Loucy (cell line): ENCODE data around the gene KCMF1.

Experiments used
- H2AFZ ChIP-seq: fragments of 200-600 bp; sonication (generic); 2 replicates; pipeline ENCODE4 v1.6.0; 2016; ENCODE audit warnings: antibody characterized with exemption, mild to moderate bottlenecking, low read length, moderate library complexity
- H3F3A ChIP-seq: fragments of 200-600 bp; 2 replicates; pipeline ENCODE4 v1.6.0; 2016; ENCODE audit warnings: antibody characterized with exemption, low read depth, mild to moderate bottlenecking
- H3K27me3 ChIP-seq: fragments of 200-600 bp; sonication (generic); 2 replicates; pipeline ENCODE4 v1.6.1; 2014; ENCODE audit warnings: low read length, mild to moderate bottlenecking; ENCODE audit not compliant: insufficient read depth, poor library complexity, severe bottlenecking
- H3K36me3 ChIP-seq: fragments of 200-600 bp; sonication (generic); 2 replicates; pipeline ENCODE4 v1.6.1; 2016; ENCODE audit warnings: low read length; ENCODE audit not compliant: insufficient read depth
- H3K4me1 ChIP-seq: fragments of 200-600 bp; sonication (generic); 2 replicates; pipeline ENCODE4 v1.5.1; 2014; ENCODE audit warnings: low read length, mild to moderate bottlenecking; ENCODE audit not compliant: insufficient read depth, poor library complexity, severe bottlenecking
- H3K4me2 ChIP-seq: fragments of 200-600 bp; sonication (generic); 2 replicates; pipeline ENCODE4 v1.6.0; 2014; ENCODE audit warnings: antibody characterized with exemption, low read length, low read depth, mild to moderate bottlenecking; ENCODE audit not compliant: poor library complexity, severe bottlenecking
- H3K4me3 ChIP-seq: fragments of 200-600 bp; sonication (generic); 2 replicates; pipeline ENCODE4 v1.5.1; 2014; ENCODE audit warnings: low read length, mild to moderate bottlenecking, mixed read lengths; ENCODE audit not compliant: poor library complexity, severe bottlenecking
- H3K79me2 ChIP-seq: fragments of 200-600 bp; sonication (generic); 2 replicates; pipeline ENCODE4 v1.6.1; 2014; ENCODE audit warnings: low read length; ENCODE audit not compliant: insufficient read depth
- H3K9ac ChIP-seq: fragments of 200-600 bp; sonication (generic); 2 replicates; pipeline ENCODE4 v1.6.0; 2014; ENCODE audit warnings: mild to moderate bottlenecking, low read depth, low read length, moderate library complexity; ENCODE audit not compliant: poor library complexity, severe bottlenecking
- H3K9me2 ChIP-seq: fragments of 200-600 bp; sonication (generic); replicated peaks from 2 replicates; pipeline ENCODE4 v1.6.1; 2016; ENCODE audit warnings: low read depth, low read length, mixed read lengths
- H3K9me3 ChIP-seq: fragments of 200-600 bp; sonication (generic); 2 replicates; pipeline ENCODE4 v1.6.1; 2014; ENCODE audit warnings: mild to moderate bottlenecking, antibody characterized with exemption, low read length, low read depth; ENCODE audit not compliant: insufficient read depth
- H4K20me1 ChIP-seq: fragments of 200-600 bp; sonication (generic); 2 replicates; pipeline ENCODE4 v1.6.0; 2014; ENCODE audit warnings: antibody characterized with exemption, low read length, mild to moderate bottlenecking; ENCODE audit not compliant: insufficient read depth, poor library complexity, severe bottlenecking
- CTCF ChIP-seq: fragments of 200-600 bp; sonication (generic); conservative IDR thresholded peaks from 2 replicates; pipeline ENCODE4 v1.5.1; 2014; ENCODE audit warnings: mild to moderate bottlenecking, antibody characterized with exemption, low read length
- EZH2phosphoT487 ChIP-seq: fragments of 200-600 bp; IDR thresholded peaks from 2 replicates; pipeline ENCODE4 v1.6.1; 2018; ENCODE audit warnings: antibody characterized with exemption, mild to moderate bottlenecking, moderate library complexity, borderline replicate concordance

KCMF1 gene

GRCh38 chr2:85019121-85019520 lies 48.2 kb downstream of the KCMF1 start:
- no peaks in the 10 kb centered on the region for H3K4me1 ChIP-seq
- TF ChIP-seq CTCF (no peak), EZH2phosphoT487 (no peak)
- H3K9me3 ChIP-seq: no peaks in the 10 kb centered on the region
- H3K4me2 ChIP-seq: no peak overlapping the region
- H3K36me3 ChIP-seq: peaks cover 3% of the 10 kb centered on the region; the same call in 1 of the 2 replicates
- H3K9ac ChIP-seq: no peak overlapping the region
- H3K4me3 ChIP-seq: no peak overlapping the region
- no peaks in the 10 kb centered on the region for H3K9me2 ChIP-seq
- H3K79me2 ChIP-seq: peaks cover 90% of the 10 kb centered on the region
- H4K20me1 ChIP-seq: peaks cover 54% of the 10 kb centered on the region
- no peak overlapping the region for H2AFZ ChIP-seq
- no peaks in the 10 kb centered on the region for H3F3A ChIP-seq
- H3K27me3 ChIP-seq: no peaks in the 10 kb centered on the region

- peaks cover 49% of the 10 kb centered on the region for H4K20me1 ChIP-seq
Measured at GRCh38 chr2:85022232-85022631, 51.3 kb downstream of the KCMF1 start.

DNA sequence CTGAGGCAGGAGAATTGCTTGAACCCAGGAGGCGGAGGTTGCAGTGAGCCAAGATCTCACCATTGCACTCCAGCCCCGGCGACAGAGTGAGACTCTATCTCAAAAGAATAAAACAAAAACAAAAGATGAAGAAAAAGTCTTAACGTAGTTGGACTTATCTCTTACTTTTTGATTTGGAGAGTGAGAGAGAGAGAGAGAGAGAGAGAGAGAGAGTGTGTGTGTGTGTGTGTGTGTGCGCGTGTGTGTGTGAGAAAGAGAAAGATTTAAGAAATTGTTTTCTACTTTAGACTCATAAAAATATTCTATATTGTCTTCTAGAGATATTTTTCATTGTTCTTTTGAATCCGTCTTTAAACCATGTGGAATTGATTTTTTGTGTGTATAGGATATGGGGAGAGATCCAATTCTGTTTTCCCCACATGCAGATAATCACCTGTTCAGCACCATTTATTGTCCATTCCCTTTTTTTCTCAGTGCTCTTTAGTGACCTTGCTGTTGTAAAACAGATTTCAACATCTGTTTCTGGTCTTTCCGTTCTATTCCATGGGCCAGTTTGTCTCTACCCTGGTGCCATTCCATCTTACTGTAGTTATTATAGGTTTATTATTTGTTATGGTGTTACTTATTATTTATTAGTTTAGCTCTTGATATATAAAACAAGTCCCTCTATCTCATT lies 53.5 kb downstream of the KCMF1 start:
- no peaks in the 10 kb centered on the region for H3K9me3 ChIP-seq
- no peak overlapping the region for H2AFZ ChIP-seq
- H3K79me2 ChIP-seq: peaks cover 67% of the 10 kb centered on the region
- H3K4me2 ChIP-seq: no peak overlapping the region
- H3F3A ChIP-seq: no peaks in the 10 kb centered on the region
- H3K9ac ChIP-seq: no peak overlapping the region
- no peak for TF ChIP-seq EZH2phosphoT487
- no peak for TF ChIP-seq CTCF
- no peak overlapping the region for H3K4me3 ChIP-seq
- no peaks in the 10 kb centered on the region for H3K4me1 ChIP-seq
- H3K27me3 ChIP-seq: no peaks in the 10 kb centered on the region
- H3K36me3 ChIP-seq: peaks cover 20% of the 10 kb centered on the region; the same call in 1 of the 2 replicates
- H3K9me2 ChIP-seq: no peaks in the 10 kb centered on the region
- H4K20me1 ChIP-seq: peaks cover 35% of the 10 kb centered on the region

More at GRCh38 chr2:85022232-85022631, 51.3 kb downstream of the KCMF1 start:
- Histone ChIP-seq H3K9me2 (no peaks in the 10 kb centered on the region), H3K36me3 (peaks cover 3% of the 10 kb centered on the region; the same call in 1 of the 2 replicates), H3K27me3 (no peaks in the 10 kb centered on the region), H3K4me1 (no peaks in the 10 kb centered on the region), H3K4me2 (no peak overlapping the region), H3K9me3 (no peaks in the 10 kb centered on the region), H3K4me3 (no peak overlapping the region), H2AFZ (no peak overlapping the region), H3K9ac (no peak overlapping the region), H3K79me2 (peaks cover 88% of the 10 kb centered on the region), H3F3A (no peaks in the 10 kb centered on the region)
- TF ChIP-seq CTCF (no peak), EZH2phosphoT487 (no peak)
